H9 (cell line): ENCODE measurements around the gene GPR137B. TPM values are rescaled to one million over a fixed set of nuclear protein-coding genes. Genes with fewer than 3 reads are reported as not detected.

Experiments used
- DNase-seq: peaks from one replicate; pipeline ENCODE4 v3.0.0-alpha.2; 2017
- H2AFZ ChIP-seq: one replicate; pipeline ENCODE4 v1.6.1; 2013; ENCODE audit warnings: mild to moderate bottlenecking, low read length, control low read depth, moderate library complexity
- H2AK5ac ChIP-seq: 2 replicates; pipeline ENCODE4 v1.6.1; 2013; ENCODE audit warnings: low read length, control low read depth, mixed read lengths; ENCODE audit not compliant: insufficient read length
- H2BK120ac ChIP-seq: one replicate; pipeline ENCODE4 v1.6.1; 2013; ENCODE audit warnings: low read depth, mild to moderate bottlenecking, low read length, control low read depth, inconsistent platforms; ENCODE audit not compliant: poor library complexity, severe bottlenecking
- H2BK12ac ChIP-seq: 2 replicates; pipeline ENCODE4 v1.6.1; 2013; ENCODE audit warnings: low read length, control low read depth, mixed read lengths, low read depth; ENCODE audit not compliant: insufficient read length
- H2BK15ac ChIP-seq: 2 replicates; pipeline ENCODE4 v1.6.1; 2013; ENCODE audit warnings: low read depth, low read length, control low read depth
- H2BK20ac ChIP-seq: one replicate; pipeline ENCODE4 v1.6.1; 2013; ENCODE audit warnings: low read depth, mild to moderate bottlenecking, low read length, control low read depth, inconsistent platforms; ENCODE audit not compliant: poor library complexity, severe bottlenecking
- H2BK5ac ChIP-seq: 2 replicates; pipeline ENCODE4 v1.6.1; 2013; ENCODE audit warnings: low read length, control low read depth, mixed read lengths; ENCODE audit not compliant: insufficient read length
- H3K14ac ChIP-seq: 2 replicates; pipeline ENCODE4 v1.6.1; 2013; ENCODE audit warnings: low read length, control low read depth; ENCODE audit not compliant: insufficient read depth
- H3K18ac ChIP-seq: 2 replicates; pipeline ENCODE4 v1.6.1; 2013; ENCODE audit warnings: low read depth, mild to moderate bottlenecking, mixed read lengths, low read length, control low read depth; ENCODE audit not compliant: insufficient read length
- H3K23ac ChIP-seq: 2 replicates; pipeline ENCODE4 v1.6.1; 2013; ENCODE audit warnings: low read length, control low read depth, mixed read lengths, low read depth; ENCODE audit not compliant: insufficient read length
- H3K23me2 ChIP-seq: 2 replicates; pipeline ENCODE4 v1.6.1; 2013; ENCODE audit warnings: low read depth, mild to moderate bottlenecking, mixed read lengths, low read length, control low read depth; ENCODE audit not compliant: insufficient read length, poor library complexity, severe bottlenecking
- H3K27ac ChIP-seq: 2 replicates; pipeline ENCODE4 v1.5.1; 2013; ENCODE audit warnings: low read length, control low read depth, mixed read lengths, low read depth; ENCODE audit not compliant: insufficient read length
- H3K27me3 ChIP-seq: 2 replicates; pipeline ENCODE4 v1.6.1; 2013; ENCODE audit warnings: low read length, control low read depth, inconsistent platforms; ENCODE audit not compliant: insufficient read depth
- H3K4ac ChIP-seq: 2 replicates; pipeline ENCODE4 v1.6.1; 2013; ENCODE audit warnings: low read depth, mild to moderate bottlenecking, control low read depth, inconsistent platforms, low read length, moderate library complexity
- H3K4me1 ChIP-seq: 2 replicates; pipeline ENCODE4 v1.6.1; 2013; ENCODE audit warnings: low read length, control low read depth, inconsistent platforms; ENCODE audit not compliant: insufficient read depth
- H3K4me2 ChIP-seq: 2 replicates; pipeline ENCODE4 v1.6.1; 2013; ENCODE audit warnings: low read length, control low read depth, mixed read lengths; ENCODE audit not compliant: insufficient read length, insufficient read depth
- H3K56ac ChIP-seq: 2 replicates; pipeline ENCODE4 v1.6.1; 2013; ENCODE audit warnings: low read depth, mild to moderate bottlenecking, mixed read lengths, low read length, control low read depth; ENCODE audit not compliant: insufficient read length
- H3K79me1 ChIP-seq: 2 replicates; pipeline ENCODE4 v1.6.1; 2013; ENCODE audit warnings: low read depth, mild to moderate bottlenecking, moderate library complexity, low read length, control low read depth, inconsistent platforms; ENCODE audit not compliant: insufficient read depth, poor library complexity, severe bottlenecking
- H3K79me2 ChIP-seq: 2 replicates; pipeline ENCODE4 v1.6.1; 2013; ENCODE audit warnings: low read length, control low read depth, inconsistent platforms; ENCODE audit not compliant: insufficient read depth
- H3K9ac ChIP-seq: 2 replicates; pipeline ENCODE4 v1.6.1; 2013; ENCODE audit warnings: low read length, control low read depth, mixed read lengths; ENCODE audit not compliant: insufficient read length; ENCODE audit errors: extremely low read depth
- H3K9me3 ChIP-seq: one replicate; pipeline ENCODE4 v1.6.1; 2013; ENCODE audit warnings: low read depth, low read length, inconsistent platforms; ENCODE audit not compliant: control insufficient read depth
- H3T11ph ChIP-seq: one replicate; pipeline ENCODE4 v1.6.1; 2013; ENCODE audit warnings: mild to moderate bottlenecking, low read length, control low read depth, inconsistent platforms
- H4K20me1 ChIP-seq: one replicate; pipeline ENCODE4 v1.6.1; 2013; ENCODE audit not compliant: control insufficient read depth, insufficient read length, insufficient read depth
- H4K5ac ChIP-seq: 2 replicates; pipeline ENCODE4 v1.6.1; 2013; ENCODE audit warnings: low read depth, mild to moderate bottlenecking, mixed read lengths, low read length, control low read depth; ENCODE audit not compliant: insufficient read length
- H4K8ac ChIP-seq: replicated peaks from 2 replicates; pipeline ENCODE4 v1.6.1; 2013; ENCODE audit warnings: low read length, control low read depth, mixed read lengths, low read depth; ENCODE audit not compliant: insufficient read length
- H4K91ac ChIP-seq: 2 replicates; pipeline ENCODE4 v1.6.1; 2013; ENCODE audit warnings: low read depth, mild to moderate bottlenecking, moderate library complexity, mixed read lengths, low read length, control low read depth; ENCODE audit not compliant: insufficient read length
- H3K27ac Mint-ChIP-seq, 3 experiments: 2 replicates in 2 of 3; 3 replicates in 1 of 3; pipeline ENCODE4 v1.8.0; 2020 to 2021; ENCODE audit warnings: mixed read lengths in 3 of 3, mild to moderate bottlenecking in 1 of 3, moderate library complexity in 1 of 3
- H3K27me3 Mint-ChIP-seq: 2 replicates; pipeline ENCODE4 v1.8.0; 2021; ENCODE audit warnings: low read depth, mild to moderate bottlenecking, moderate library complexity, mixed read lengths
- H3K36me3 Mint-ChIP-seq, 3 experiments: 2 replicates in 2 of 3; 3 replicates in 1 of 3; pipeline ENCODE4 v1.8.0; 2020 to 2021; ENCODE audit warnings: low read depth in 3 of 3, mixed read lengths in 3 of 3; ENCODE audit not compliant: insufficient read depth in 1 of 3
- H3K4me1 Mint-ChIP-seq, 2 experiments: 2 replicates each; pipeline ENCODE4 v1.8.0; 2020; ENCODE audit warnings: mixed read lengths in 2 of 2
- H3K4me3 Mint-ChIP-seq, 2 experiments: 2 replicates in 1 of 2; 3 replicates in 1 of 2; pipeline ENCODE4 v1.8.0; 2020 to 2021; ENCODE audit warnings: mild to moderate bottlenecking in 2 of 2, mixed read lengths in 2 of 2, moderate library complexity in 1 of 2
- H3K9me3 Mint-ChIP-seq, 2 experiments: 2 replicates in 1 of 2; 3 replicates in 1 of 2; pipeline ENCODE4 v1.8.0; 2020; ENCODE audit warnings: mild to moderate bottlenecking in 2 of 2, mixed read lengths in 2 of 2, moderate library complexity in 1 of 2
- CTCF ChIP-seq: fragments of 200-600 bp; sonication (generic); conservative IDR thresholded peaks from 3 replicates; pipeline ENCODE4 v1.8.0; 2021; ENCODE audit warnings: antibody characterized with exemption, mild to moderate bottlenecking
- WGBS: extraction: QIAGEN DNeasy Blood & Tissue Kit; methylation state at CpG from one replicate; pipeline ENCODE4 v1.1.7; 2013; ENCODE audit warnings: missing lambda C conversion rate, low lambda C conversion rate, mixed read lengths; ENCODE audit not compliant: insufficient read length; ENCODE audit errors: extremely low coverage; 5-methylcytosine and 5-hydroxymethylcytosine counted together
- total RNA-seq: library from RNA; stranded (reverse); gene quantifications from 2 replicates; pipeline ENCODE4 v1.2.1, GENCODE V29; 2021

GPR137B gene
- total RNA-seq, 1 experiment from 2014 or later = 5.9 TPM

GRCh38 chr1:236220473-236220872 lies 78.1 kb downstream of the GPR137B start:
- Histone ChIP-seq H3K4me1 (no peaks in the 10 kb centered on the region), H4K91ac (no peak overlapping the region), H2BK12ac (no peak overlapping the region), H3K56ac (no peak overlapping the region), H2BK5ac (no peak overlapping the region), H3K18ac (no peak overlapping the region), H2BK20ac (no peak overlapping the region), H3K27ac (no peak overlapping the region), H2BK15ac (no peak overlapping the region), H3K79me2 (no peaks in the 10 kb centered on the region), H3K23me2 (no peaks in the 10 kb centered on the region), H4K5ac (no peak overlapping the region), H2AFZ (no peak overlapping the region), H3K9ac (no peak overlapping the region), H3K27me3 (no peaks in the 10 kb centered on the region), H2AK5ac (no peak overlapping the region), H3T11ph (no peak overlapping the region), H3K79me1 (no peaks in the 10 kb centered on the region), H4K20me1 (no peaks in the 10 kb centered on the region), H3K23ac (no peak overlapping the region), H2BK120ac (no peak overlapping the region), H3K9me3 (no peaks in the 10 kb centered on the region), H4K8ac (no peak overlapping the region), H3K4ac (no peak overlapping the region), H3K4me2 (no peak overlapping the region), H3K14ac (no peak overlapping the region)
- DNase-seq = no peak
- H3K27ac Mint-ChIP-seq = no peak overlapping the region
- no CpG with 5 or more reads among the region's 1 CpG for WGBS
- H3K4me3 Mint-ChIP-seq = no peak overlapping the region
- no peaks in the 10 kb centered on the region for H3K27me3 Mint-ChIP-seq
- TF ChIP-seq CTCF = no peak
- H3K4me1 Mint-ChIP-seq = no peaks in the 10 kb centered on the region; a peak in 1 of 4 replicates
- no peaks in the 10 kb centered on the region for H3K9me3 Mint-ChIP-seq
- H3K36me3 Mint-ChIP-seq = no peaks in the 10 kb centered on the region
